A549 (cell line): Measurements from ENCODE around the gene CBX4. TPM values are rescaled to one million over a fixed set of nuclear protein-coding genes. Genes with fewer than 3 reads are reported as not detected.

Experiments used
- ATAC-seq, 2 experiments: fragments of 200-7000 bp in 1 of 2; fragments of >200 bp in 1 of 2; cut with Nextera tagmentation in 1 of 2; cut with Tn5 transposase in 1 of 2; 3 replicates each; pipeline versions ENCODE4 v1.8.0 to v1.9.1; 2018 to 2020; ENCODE audit warnings: mild to moderate bottlenecking in 1 of 2, moderate library complexity in 1 of 2
- CTCF ChIA-PET: fragments of 300-600 bp; sonication (Branson Sonifier 250); formaldehyde crosslinking; extraction: SDS; loops from one replicate; lab custom pipeline; 2021; ENCODE audit warnings: antibody characterized with exemption, inconsistent platforms; lab: Yijun Ruan, JAX
- POLR2A ChIA-PET: fragments of 350-600 bp; formaldehyde crosslinking; extraction: SDS; loops from one replicate; lab custom pipeline; 2021; ENCODE audit warnings: antibody characterized with exemption, inconsistent platforms; lab: Yijun Ruan, JAX
- DNase-seq, 2 experiments: peaks; one replicate each; pipeline versions ENCODE4 v3.0.0 to v3.0.0-alpha.2; 2011 to 2016; ENCODE audit warnings: low read depth in 1 of 2, low spot score in 1 of 2
- FAIRE-seq: peaks from 2 replicates; lab custom pipeline; 2011; peaks lifted over from hg19 to GRCh38; lab: Jason Lieb, UNC
- H3K27ac ChIP-seq, 2 experiments: fragments of >200 bp; sonication (Bioruptor Twin); formaldehyde crosslinking; 3 replicates each; pipeline ENCODE4 v1.5.1; 2016 to 2017
- H3K4me1 ChIP-seq: fragments of >200 bp; sonication (Bioruptor Twin); formaldehyde crosslinking; 3 replicates; pipeline ENCODE4 v1.6.1; 2016
- H3K4me2 ChIP-seq: fragments of >200 bp; sonication (Bioruptor Twin); formaldehyde crosslinking; 3 replicates; pipeline ENCODE4 v1.6.1; 2016
- H3K4me3 ChIP-seq: fragments of >200 bp; sonication (Bioruptor Twin); formaldehyde crosslinking; 3 replicates; pipeline ENCODE4 v1.5.1; 2016
- H3K9me3 ChIP-seq: fragments of >200 bp; sonication (Bioruptor Twin); formaldehyde crosslinking; 3 replicates; pipeline ENCODE4 v1.6.1; 2016
- CBX2 ChIP-seq: fragments of 200-600 bp; sonication (generic); IDR thresholded peaks from 2 replicates; pipeline ENCODE4 v1.6.1; 2016; ENCODE audit warnings: low read depth, mild to moderate bottlenecking, borderline replicate concordance
- CBX8 ChIP-seq: fragments of 200-600 bp; sonication (generic); IDR thresholded peaks from 2 replicates; pipeline ENCODE4 v1.6.1; 2016
- CEBPB ChIP-seq, 2 experiments: fragments of >200 bp in 1 of 2; sonication (Bioruptor Twin) in 1 of 2; formaldehyde crosslinking in 1 of 2; IDR thresholded peaks; 2 replicates each; pipeline ENCODE4 v1.6.1; 2012 to 2016
- CHD2 ChIP-seq: fragments of 150-350 bp; IDR thresholded peaks from 2 replicates; pipeline ENCODE4 v1.6.1; 2014; ENCODE audit warnings: low read length; ENCODE audit not compliant: partially characterized antibody
- CHD4 ChIP-seq: fragments of 200-600 bp; sonication (generic); IDR thresholded peaks from 2 replicates; pipeline ENCODE4 v1.6.1; 2016; ENCODE audit warnings: antibody characterized with exemption, mild to moderate bottlenecking, borderline replicate concordance
- EHF ChIP-seq: fragments of 250-450 bp; sonication (Bioruptor Pico); IDR thresholded peaks from 2 replicates; pipeline ENCODE4 v1.5.0; 2020; ENCODE audit warnings: mild to moderate bottlenecking
- FOSL2 ChIP-seq, 2 experiments: fragments of 450-650 bp in 1 of 2; fragments of >200 bp in 1 of 2; sonication (Bioruptor Twin) in 1 of 2; formaldehyde crosslinking; IDR thresholded peaks; 2 replicates each; pipeline versions ENCODE4 v1.5.0 to v1.6.1; 2016 to 2020; ENCODE audit warnings: mild to moderate bottlenecking in 1 of 2, moderate library complexity in 1 of 2
- FOXS1 ChIP-seq: fragments of 250-450 bp; sonication (Bioruptor Pico); IDR thresholded peaks from 2 replicates; pipeline ENCODE4 v1.5.0; 2020; ENCODE audit warnings: mild to moderate bottlenecking, moderate library complexity
- GATA3 ChIP-seq: IDR thresholded peaks from 2 replicates; pipeline ENCODE4 v1.6.1; 2012; ENCODE audit warnings: borderline replicate concordance
- HEYL ChIP-seq: fragments of 250-450 bp; sonication (Bioruptor Pico); IDR thresholded peaks from 2 replicates; pipeline ENCODE4 v1.8.0; 2021; ENCODE audit warnings: mild to moderate bottlenecking, moderate library complexity
- HOXA7 ChIP-seq: fragments of 250-450 bp; sonication (Bioruptor Pico); IDR thresholded peaks from 2 replicates; pipeline ENCODE4 v1.5.0; 2020; ENCODE audit warnings: mild to moderate bottlenecking, moderate library complexity
- KDM5A ChIP-seq: fragments of 200-600 bp; sonication (generic); IDR thresholded peaks from 2 replicates; pipeline ENCODE4 v1.6.1; 2016; ENCODE audit warnings: antibody characterized with exemption, mild to moderate bottlenecking
- MAFK ChIP-seq: fragments of 450-650 bp; IDR thresholded peaks from 2 replicates; pipeline ENCODE4 v1.6.1; 2014; ENCODE audit not compliant: partially characterized antibody
- MAX ChIP-seq: IDR thresholded peaks from 2 replicates; pipeline ENCODE4 v1.6.1; 2012
- NFE2L2 ChIP-seq: fragments of 150-350 bp; conservative IDR thresholded peaks from 2 replicates; pipeline ENCODE4 v1.6.1; 2014; ENCODE audit warnings: low read length
- NR3C1 ChIP-seq: fragments of >200 bp; sonication (Bioruptor Twin); formaldehyde crosslinking; IDR thresholded peaks from 3 replicates; pipeline ENCODE4 v1.6.1; 2017
- PHF8 ChIP-seq: fragments of 200-600 bp; sonication (generic); IDR thresholded peaks from 2 replicates; pipeline ENCODE4 v1.6.1; 2016; ENCODE audit warnings: low read depth, mild to moderate bottlenecking, antibody characterized with exemption, moderate library complexity, borderline replicate concordance
- POLR2A ChIP-seq: IDR thresholded peaks from 2 replicates; pipeline ENCODE4 v1.6.1; 2012; ENCODE audit warnings: mild to moderate bottlenecking, low read length
- POLR2AphosphoS2 ChIP-seq: conservative IDR thresholded peaks from 2 replicates; pipeline ENCODE4 v1.6.1; 2012; ENCODE audit warnings: low read length, improper control_type of control experiment, inconsistent platforms
- RAD21 ChIP-seq, 2 experiments: fragments of >200 bp in 1 of 2; sonication (Bioruptor Twin) in 1 of 2; formaldehyde crosslinking in 1 of 2; IDR thresholded peaks in 1 of 2; conservative IDR thresholded peaks in 1 of 2; 2 replicates in 1 of 2; 3 replicates in 1 of 2; pipeline ENCODE4 v1.6.1; 2012 to 2018; ENCODE audit warnings: inconsistent platforms in 1 of 2
- RCOR1 ChIP-seq: fragments of 150-350 bp; IDR thresholded peaks from 2 replicates; pipeline ENCODE4 v1.6.1; 2014; ENCODE audit warnings: antibody characterized with exemption, low read length, low read depth
- RNF2 ChIP-seq: fragments of 200-600 bp; sonication (generic); IDR thresholded peaks from 2 replicates; pipeline ENCODE4 v1.6.1; 2016; ENCODE audit warnings: low read depth, mild to moderate bottlenecking, antibody characterized with exemption, moderate library complexity, borderline replicate concordance
- ZC3H11A ChIP-seq: fragments of 450-650 bp; IDR thresholded peaks from 2 replicates; pipeline ENCODE4 v1.6.1; 2014; ENCODE audit warnings: antibody characterized with exemption, mild to moderate bottlenecking
- ZNF302 ChIP-seq: fragments of 250-450 bp; sonication (Bioruptor Pico); IDR thresholded peaks from 2 replicates; pipeline ENCODE4 v1.9.0; 2021; ENCODE audit warnings: inconsistent platforms, mild to moderate bottlenecking, moderate library complexity
- WGBS: methylation state at CpG from one replicate; pipeline ENCODE4 v1.1.6; 2017; ENCODE audit errors: missing lambda C conversion rate; 5-methylcytosine and 5-hydroxymethylcytosine counted together
- polyA plus RNA-seq, 4 experiments: library from polyadenylated mRNA; depleted of rRNA in 3 of 4; stranded (reverse); fragments of >200 nt; fragmentation: RNase III in 1 of 4; extraction: RNeasy Plus Mini Kit Qiagen cat#74134 plus additional on column Dnase treatment in 1 of 4; gene quantifications; 2 replicates in 3 of 4; 3 replicates in 1 of 4; pipeline ENCODE4 v1.2.3, GENCODE V29; 2011 to 2017
- TF ChIP-seq, protein P1 (sequence below): IDR thresholded peaks from 2 replicates; pipeline ENCODE4 v1.6.1; 2012
- TF ChIP-seq, protein P2 (sequence below): IDR thresholded peaks from 2 replicates; pipeline ENCODE4 v1.6.1; 2012; ENCODE audit warnings: low read depth, borderline replicate concordance
- TF ChIP-seq, protein P3 (sequence below): fragments of 250-450 bp; sonication (Bioruptor Pico); IDR thresholded peaks from 2 replicates; pipeline ENCODE4 v1.5.0; 2021; ENCODE audit warnings: mild to moderate bottlenecking, moderate library complexity, borderline replicate concordance
- TF ChIP-seq, protein P4 (sequence below): fragments of >200 bp; sonication (Bioruptor Twin); formaldehyde crosslinking; IDR thresholded peaks from 3 replicates; pipeline ENCODE4 v1.6.1; 2016

Gene CBX4
- polyA plus RNA-seq, 2 of the 4 experiments (the other 2 are of a cell fraction), result 31.0 to 34.1 TPM

GRCh38 chr17:79849953-79850352 lies 10.7 kb upstream of the CBX4 start:
- CTCF ChIA-PET, result interaction anchor here (0.6 to 15.4 kb wide), 15 partner anchors 9 to 143 kb away, joined by 3 to 238 read pairs (median 5); partner anchors contain the start of gene CBX4
- DNase-seq (no peak), ATAC-seq (no peak), FAIRE-seq (no peak)
- peaks cover 45% of the 10 kb centered on the region for H3K4me1 ChIP-seq
- POLR2A ChIA-PET, result interaction anchor here (1.2 to 2.7 kb wide), 3 partner anchors 10 to 53 kb away, joined by 4 to 12 read pairs (median 7); partner anchors contain the start of genes CBX4 and CBX8
- no peaks in the 10 kb centered on the region for H3K9me3 ChIP-seq
- H3K4me3 ChIP-seq, result no peak overlapping the region
- peak overlapping the region; percentile 37 for H3K4me2 ChIP-seq
- 84% methylated on average over 8 of the region's 8 CpGs for WGBS
- TF ChIP-seq, protein P1, sequence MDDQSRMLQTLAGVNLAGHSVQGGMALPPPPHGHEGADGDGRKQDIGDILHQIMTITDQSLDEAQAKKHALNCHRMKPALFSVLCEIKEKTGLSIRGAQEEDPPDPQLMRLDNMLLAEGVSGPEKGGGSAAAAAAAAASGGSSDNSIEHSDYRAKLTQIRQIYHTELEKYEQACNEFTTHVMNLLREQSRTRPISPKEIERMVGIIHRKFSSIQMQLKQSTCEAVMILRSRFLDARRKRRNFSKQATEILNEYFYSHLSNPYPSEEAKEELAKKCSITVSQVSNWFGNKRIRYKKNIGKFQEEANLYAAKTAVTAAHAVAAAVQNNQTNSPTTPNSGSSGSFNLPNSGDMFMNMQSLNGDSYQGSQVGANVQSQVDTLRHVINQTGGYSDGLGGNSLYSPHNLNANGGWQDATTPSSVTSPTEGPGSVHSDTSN, result no peak
- TF ChIP-seq, protein P2, sequence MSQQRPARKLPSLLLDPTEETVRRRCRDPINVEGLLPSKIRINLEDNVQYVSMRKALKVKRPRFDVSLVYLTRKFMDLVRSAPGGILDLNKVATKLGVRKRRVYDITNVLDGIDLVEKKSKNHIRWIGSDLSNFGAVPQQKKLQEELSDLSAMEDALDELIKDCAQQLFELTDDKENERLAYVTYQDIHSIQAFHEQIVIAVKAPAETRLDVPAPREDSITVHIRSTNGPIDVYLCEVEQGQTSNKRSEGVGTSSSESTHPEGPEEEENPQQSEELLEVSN, result no peak
- TF ChIP-seq ZNF302 (CRISPR knock-in tag), result no peak
- TF ChIP-seq POLR2A, result no peak
- TF ChIP-seq FOSL2 (IDR thresholded peaks at IDR 0.05), result no peak
- no peak for TF ChIP-seq FOSL2 (CRISPR knock-in tag; IDR thresholded peaks at IDR 0.05)
- no peak for TF ChIP-seq NR3C1
- no peak for TF ChIP-seq KDM5A
- TF ChIP-seq CBX2, result no peak
- no peak for TF ChIP-seq RNF2
- TF ChIP-seq GATA3, result no peak
- TF ChIP-seq ZC3H11A, result no peak
- TF ChIP-seq NFE2L2, result no peak
- no peak for TF ChIP-seq CBX8
- TF ChIP-seq HOXA7 (CRISPR knock-in tag), result no peak
- no peak for TF ChIP-seq CHD2
- H3K27ac ChIP-seq, result peak overlapping the region; percentile 71 to 83

GRCh38 chr17:79848370-79848766 lies 9.1 kb upstream of the CBX4 start:
- Histone ChIP-seq H3K4me1 (peaks cover 57% of the 10 kb centered on the region), H3K4me2 (no peak overlapping the region), H3K9me3 (no peaks in the 10 kb centered on the region), H3K27ac (no peak overlapping the region; a peak in 2 of 6 replicates)
- DNase-seq (no peak), FAIRE-seq (no peak), ATAC-seq (no peak)
- POLR2A ChIA-PET, result interaction anchor here (2.7 kb wide), 1 partner anchor 9 kb away, joined by 12 read pairs; the partner anchor contains the start of gene CBX4
- WGBS, result 87% methylated on average over 8 of the region's 8 CpGs
- no peak for TF ChIP-seq CEBPB (IDR thresholded peaks at IDR 0.05)
- TF ChIP-seq CBX8, result no peak
- TF ChIP-seq RCOR1, result no peak
- no peak for TF ChIP-seq CHD4
- no peak for TF ChIP-seq EHF
- TF ChIP-seq, all 56 proteins: peak for 0
- CTCF ChIA-PET, result interaction anchor here (0.8 to 15.4 kb wide), 14 partner anchors 8 to 160 kb away, joined by 3 to 238 read pairs (median 9); partner anchors contain the start of gene CBX4
- no peak overlapping the region for H3K4me3 ChIP-seq

GRCh38 chr17:79847698-79848369 lies 8.6 kb upstream of the CBX4 start:
- Histone ChIP-seq H3K4me2 (no peak overlapping the region), H3K27ac (no peak overlapping the region; a peak in 1 of 6 replicates), H3K4me3 (no peak overlapping the region), H3K4me1 (peaks cover 59% of the 10 kb centered on the region), H3K9me3 (no peaks in the 10 kb centered on the region)
- no peak for ATAC-seq
- no peak for DNase-seq
- CTCF ChIA-PET, result interaction anchor here (0.8 to 15.4 kb wide), 14 partner anchors 7 to 145 kb away, joined by 3 to 238 read pairs (median 15); partner anchors contain the start of gene CBX4
- POLR2A ChIA-PET, result interaction anchor here (2.7 kb wide), 1 partner anchor 9 kb away, joined by 12 read pairs; the partner anchor contains the start of gene CBX4
- WGBS, result 84% methylated on average over 12 of the region's 12 CpGs
- FAIRE-seq, result no peak
- TF ChIP-seq CEBPB (IDR thresholded peaks at IDR 0.05), result no peak
- TF ChIP-seq ZNF302 (CRISPR knock-in tag), result no peak
- no peak for TF ChIP-seq HEYL (CRISPR knock-in tag)
- TF ChIP-seq, protein P2, result no peak
- TF ChIP-seq MAX, result no peak
- TF ChIP-seq FOXS1 (CRISPR knock-in tag), result no peak
- no peak for TF ChIP-seq POLR2AphosphoS2
- TF ChIP-seq, protein P3, sequence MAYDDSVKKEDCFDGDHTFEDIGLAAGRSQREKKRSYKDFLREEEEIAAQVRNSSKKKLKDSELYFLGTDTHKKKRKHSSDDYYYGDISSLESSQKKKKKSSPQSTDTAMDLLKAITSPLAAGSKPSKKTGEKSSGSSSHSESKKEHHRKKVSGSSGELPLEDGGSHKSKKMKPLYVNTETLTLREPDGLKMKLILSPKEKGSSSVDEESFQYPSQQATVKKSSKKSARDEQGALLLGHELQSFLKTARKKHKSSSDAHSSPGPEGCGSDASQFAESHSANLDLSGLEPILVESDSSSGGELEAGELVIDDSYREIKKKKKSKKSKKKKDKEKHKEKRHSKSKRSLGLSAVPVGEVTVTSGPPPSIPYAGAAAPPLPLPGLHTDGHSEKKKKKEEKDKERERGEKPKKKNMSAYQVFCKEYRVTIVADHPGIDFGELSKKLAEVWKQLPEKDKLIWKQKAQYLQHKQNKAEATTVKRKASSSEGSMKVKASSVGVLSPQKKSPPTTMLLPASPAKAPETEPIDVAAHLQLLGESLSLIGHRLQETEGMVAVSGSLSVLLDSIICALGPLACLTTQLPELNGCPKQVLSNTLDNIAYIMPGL (CRISPR knock-in tag), result no peak
- TF ChIP-seq PHF8, result no peak
- TF ChIP-seq RAD21 (conservative IDR thresholded peaks at IDR 0.05 in 1 of 2, IDR thresholded peaks at IDR 0.05 in 1 of 2), result no peak
- no peak for TF ChIP-seq EHF
- TF ChIP-seq CHD4, result no peak
- TF ChIP-seq, protein P4, sequence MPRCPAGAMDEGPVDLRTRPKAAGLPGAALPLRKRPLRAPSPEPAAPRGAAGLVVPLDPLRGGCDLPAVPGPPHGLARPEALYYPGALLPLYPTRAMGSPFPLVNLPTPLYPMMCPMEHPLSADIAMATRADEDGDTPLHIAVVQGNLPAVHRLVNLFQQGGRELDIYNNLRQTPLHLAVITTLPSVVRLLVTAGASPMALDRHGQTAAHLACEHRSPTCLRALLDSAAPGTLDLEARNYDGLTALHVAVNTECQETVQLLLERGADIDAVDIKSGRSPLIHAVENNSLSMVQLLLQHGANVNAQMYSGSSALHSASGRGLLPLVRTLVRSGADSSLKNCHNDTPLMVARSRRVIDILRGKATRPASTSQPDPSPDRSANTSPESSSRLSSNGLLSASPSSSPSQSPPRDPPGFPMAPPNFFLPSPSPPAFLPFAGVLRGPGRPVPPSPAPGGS, result no peak
- TF ChIP-seq MAFK, result no peak
